GM10266 (cell line): ENCODE data around the gene KRT7.
"Not testable (repeated sequence)": the region's sequence is repeated elsewhere in the genome, so short reads cannot be mapped to it uniquely, and the experiment has no call there.

Experiments
- DNase-seq: peaks from one replicate; pipeline ENCODE4 v3.0.0; 2012; ENCODE audit errors: extremely low spot score
- TF ChIP-seq, protein P1 (sequence below): IDR thresholded peaks from 2 replicates; pipeline ENCODE4 v1.5.1; 2012; ENCODE audit warnings: mild to moderate bottlenecking, low read depth; ENCODE audit not compliant: control insufficient read depth, insufficient read depth; ENCODE audit errors: missing control alignments

KRT7 gene

GRCh38 chr12:52285172-52285745 is 52.2 kb downstream of the KRT7 start:
- no peak for DNase-seq
- TF ChIP-seq, protein P1, sequence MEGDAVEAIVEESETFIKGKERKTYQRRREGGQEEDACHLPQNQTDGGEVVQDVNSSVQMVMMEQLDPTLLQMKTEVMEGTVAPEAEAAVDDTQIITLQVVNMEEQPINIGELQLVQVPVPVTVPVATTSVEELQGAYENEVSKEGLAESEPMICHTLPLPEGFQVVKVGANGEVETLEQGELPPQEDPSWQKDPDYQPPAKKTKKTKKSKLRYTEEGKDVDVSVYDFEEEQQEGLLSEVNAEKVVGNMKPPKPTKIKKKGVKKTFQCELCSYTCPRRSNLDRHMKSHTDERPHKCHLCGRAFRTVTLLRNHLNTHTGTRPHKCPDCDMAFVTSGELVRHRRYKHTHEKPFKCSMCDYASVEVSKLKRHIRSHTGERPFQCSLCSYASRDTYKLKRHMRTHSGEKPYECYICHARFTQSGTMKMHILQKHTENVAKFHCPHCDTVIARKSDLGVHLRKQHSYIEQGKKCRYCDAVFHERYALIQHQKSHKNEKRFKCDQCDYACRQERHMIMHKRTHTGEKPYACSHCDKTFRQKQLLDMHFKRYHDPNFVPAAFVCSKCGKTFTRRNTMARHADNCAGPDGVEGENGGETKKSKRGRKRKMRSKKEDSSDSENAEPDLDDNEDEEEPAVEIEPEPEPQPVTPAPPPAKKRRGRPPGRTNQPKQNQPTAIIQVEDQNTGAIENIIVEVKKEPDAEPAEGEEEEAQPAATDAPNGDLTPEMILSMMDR, result no peak

- no peak for DNase-seq
- TF ChIP-seq, protein P1, result no peak
Measured at GRCh38 chr12:52285851-52286530, 52.9 kb downstream of the KRT7 start.

GRCh38 chr12:52286857-52287785 is 54.1 kb downstream of the KRT7 start:
- DNase-seq, result not testable (repeated sequence)
- TF ChIP-seq, protein P1, result peak; percentile 13

GRCh38 chr12:52287816-52288805 is 55.1 kb downstream of the KRT7 start:
- DNase-seq, result not testable (repeated sequence)

- not testable (repeated sequence) for DNase-seq
Measured at GRCh38 chr12:52290483-52291134, 57.6 kb downstream of the KRT7 start.

- TF ChIP-seq, protein P1, result no peak
- no peak for DNase-seq
Measured at GRCh38 chr12:52291267-52291935, 58.4 kb downstream of the KRT7 start, which contains the start of gene KRT81. TSS of gene KRT81 (minus strand) at chr12:52291534. CDS start at chr12:52291465, 69 bp downstream.

GRCh38 chr12:52293926-52294325 is 60.9 kb downstream of the KRT7 start:
- DNase-seq, result no peak
- TF ChIP-seq, protein P1, result no peak
